K562 (cell line): ENCODE data around the gene RHOB. TPM values are rescaled to one million over a fixed set of nuclear protein-coding genes. Genes with fewer than 3 reads are reported as not detected.

Experiments
- ARID1B ChIP-seq: fragments of 450-650 bp; IDR thresholded peaks from 2 replicates; pipeline ENCODE4 v1.6.1; 2016; ENCODE audit warnings: antibody characterized with exemption, mild to moderate bottlenecking, inconsistent platforms
- ATF3 ChIP-seq, 2 experiments: fragments of 450-650 bp in 1 of 2; sonication (generic) in 1 of 2; formaldehyde crosslinking in 1 of 2; IDR thresholded peaks in 1 of 2; conservative IDR thresholded peaks in 1 of 2; 2 replicates each; pipeline versions ENCODE4 v1.6.1 to v1.8.1; 2016 to 2023; ENCODE audit warnings: mild to moderate bottlenecking in 2 of 2, moderate library complexity in 2 of 2, inconsistent platforms in 1 of 2, missing genetic modification reagents in 1 of 2
- DMBX1 ChIP-seq: fragments of 250-450 bp; sonication (Bioruptor Pico); IDR thresholded peaks from 2 replicates; pipeline ENCODE4 v1.8.0; 2022; ENCODE audit warnings: inconsistent platforms, mild to moderate bottlenecking, moderate library complexity, borderline replicate concordance
- E2F6 ChIP-seq, 2 experiments: IDR thresholded peaks; 2 replicates each; pipeline ENCODE4 v1.6.1; 2011; ENCODE audit warnings: borderline replicate concordance in 1 of 2, control low read depth in 1 of 2, low read depth in 1 of 2, low read length in 1 of 2, mild to moderate bottlenecking in 1 of 2, mixed read lengths in 1 of 2, moderate library complexity in 1 of 2; ENCODE audit not compliant: insufficient read depth in 1 of 2, insufficient read length in 1 of 2, poor library complexity in 1 of 2, severe bottlenecking in 1 of 2; ENCODE audit errors: extremely low read depth in 1 of 2
- EGR1 ChIP-seq: fragments of 450-650 bp; conservative IDR thresholded peaks from 2 replicates; pipeline ENCODE4 v1.6.1; 2017; ENCODE audit warnings: mild to moderate bottlenecking
- ELK3 ChIP-seq: fragments of 450-650 bp; formaldehyde crosslinking; IDR thresholded peaks from 2 replicates; pipeline ENCODE4 v1.4.0; 2020; ENCODE audit warnings: mild to moderate bottlenecking
- ETS1 ChIP-seq: conservative IDR thresholded peaks from 2 replicates; pipeline ENCODE4 v1.6.1; 2011; ENCODE audit warnings: low read depth, mild to moderate bottlenecking, low read length; ENCODE audit not compliant: control insufficient read depth
- GTF2F1 ChIP-seq: IDR thresholded peaks from 2 replicates; pipeline ENCODE4 v1.6.1; 2011; ENCODE audit warnings: low read depth, low read length, improper control_type of control experiment
- NBN ChIP-seq: fragments of 450-650 bp; IDR thresholded peaks from 2 replicates; pipeline ENCODE4 v1.6.1; 2016; ENCODE audit warnings: low read depth, mild to moderate bottlenecking
- NFE2L1 ChIP-seq: fragments of 450-650 bp; IDR thresholded peaks from 2 replicates; pipeline ENCODE4 v1.6.1; 2016; ENCODE audit warnings: missing genetic modification characterization, low read depth, mild to moderate bottlenecking, missing compliant biosample characterization, moderate library complexity, borderline replicate concordance
- PHTF2 ChIP-seq: fragments of 250-450 bp; sonication (Bioruptor Pico); IDR thresholded peaks from 2 replicates; pipeline ENCODE4 v1.5.0; 2021; ENCODE audit warnings: mild to moderate bottlenecking
- PKNOX1 ChIP-seq: fragments of 450-650 bp; IDR thresholded peaks from 2 replicates; pipeline ENCODE4 v1.6.1; 2016
- POLR2G ChIP-seq: fragments of 200-400 bp; formaldehyde crosslinking; IDR thresholded peaks from 2 replicates; pipeline ENCODE4 v1.6.1; 2017; ENCODE audit warnings: low read depth, mild to moderate bottlenecking, antibody characterized with exemption, low read length, moderate library complexity
- SREBF1 ChIP-seq: fragments of 150-350 bp; IDR thresholded peaks from 2 replicates; pipeline ENCODE4 v1.6.1; 2014; ENCODE audit warnings: antibody characterized with exemption, low read depth, low read length, borderline replicate concordance
- TAF1 ChIP-seq: IDR thresholded peaks from 2 replicates; pipeline ENCODE4 v1.6.1; 2011; ENCODE audit warnings: mild to moderate bottlenecking, low read length, moderate library complexity; ENCODE audit not compliant: insufficient read depth, control insufficient read depth, severe bottlenecking; ENCODE audit errors: extremely low read depth
- ZBTB8A ChIP-seq: fragments of 450-650 bp; IDR thresholded peaks from 2 replicates; pipeline ENCODE4 v1.6.1; 2018; ENCODE audit warnings: mild to moderate bottlenecking, moderate library complexity; ENCODE audit not compliant: partially characterized antibody
- ZKSCAN1 ChIP-seq: fragments of 150-350 bp; IDR thresholded peaks from 2 replicates; pipeline ENCODE4 v1.6.1; 2016; ENCODE audit warnings: low read depth, low read length
- ZNF280B ChIP-seq: fragments of 250-450 bp; sonication (Bioruptor Pico); IDR thresholded peaks from 2 replicates; pipeline ENCODE4 v1.5.1; 2021; ENCODE audit warnings: mild to moderate bottlenecking
- polyA plus RNA-seq, 8 experiments: library from polyadenylated mRNA; depleted of rRNA in 4 of 8; stranded (reverse) in 5 of 8; unstranded in 3 of 8; fragments of >200 nt; fragmentation: Nextera tagmentation in 2 of 8; fragmentation: Illumina TruSeq in 1 of 8; extraction: Ambion mirVana in 2 of 8; extraction: Trizol in 1 of 8; gene quantifications; 2 replicates each; pipeline versions ENCODE4 v1.2.1 to v1.2.3, GENCODE V29; 2011 to 2014; ENCODE audit warnings: inconsistent platforms in 1 of 8, missing spikeins in 1 of 8
- total RNA-seq, 7 experiments: library from RNA; depleted of rRNA in 6 of 7; stranded (reverse); fragments of >200 nt in 6 of 7; fragmentation: Illumina TruSeq in 2 of 7; extraction: Trizol in 2 of 7; gene quantifications; 2 replicates each; pipeline versions ENCODE4 v1.2.1 to v1.2.3, GENCODE V29; 2011 to 2021; ENCODE audit warnings: low replicate concordance in 1 of 7

Gene RHOB
- total and polyA plus RNA-seq, 9 of the 15 experiments (the other 6 are each of a cell fraction or from before 2014, with no cell fraction given): 0.07 to 4.8 (median 1.1) TPM

GRCh38 chr2:20430461-20431300 lies 16.2 kb upstream of the RHOB start (continued):
- TF ChIP-seq ZKSCAN1 (no peak), TAF1 (no peak), ATF3 (IDR thresholded peaks at IDR 0.05) (peak; percentile 95), ATF3 (CRISPR knock-in tag; conservative IDR thresholded peaks at IDR 0.05) (0 out of 2 replicates have a peak, but pooled peaks have one; percentile 29), POLR2G (no peak), ZBTB8A (no peak), E2F6 (IDR thresholded peaks at IDR 0.05; ENCODE audit: borderline replicate concordance in 1 of 2, extremely low read depth in 1 of 2, insufficient read depth in 1 of 2, insufficient read length in 1 of 2, low read depth in 1 of 2, low read length in 1 of 2, poor library complexity in 1 of 2, severe bottlenecking in 1 of 2) (no peak), NBN (no peak; the same call in 1 of the 2 replicates), DMBX1 (CRISPR knock-in tag) (no peak), GTF2F1 (no peak), ELK3 (CRISPR knock-in tag) (no peak), ARID1B (peak; percentile 89), ZNF280B (no peak), ETS1 (no peak), PHTF2 (CRISPR knock-in tag) (no peak), NFE2L1 (peak; percentile 19; the same call in 1 of the 2 replicates), EGR1 (peak; percentile 57), PKNOX1 (peak; percentile 52), SREBF1 (no peak)
